OCI-LY1 (cell line): ENCODE results near the gene GNAO1.

Source experiments
- H2AFZ ChIP-seq: fragments of 200-600 bp; sonication (generic), shearing (Covaris generic); 2 replicates; pipeline ENCODE4 v1.6.0; 2014; ENCODE audit warnings: antibody characterized with exemption, mild to moderate bottlenecking, low read length
- H3F3A ChIP-seq: fragments of 200-600 bp; sonication (generic), shearing (Covaris generic); 2 replicates; pipeline ENCODE4 v1.6.0; 2014; ENCODE audit warnings: mild to moderate bottlenecking, antibody characterized with exemption, low read length, moderate library complexity; ENCODE audit not compliant: insufficient read depth
- H3K27ac ChIP-seq: fragments of 200-600 bp; sonication (generic); 2 replicates; pipeline ENCODE4 v1.5.1; 2014; ENCODE audit warnings: low read length, mixed run types, mild to moderate bottlenecking, low read depth; ENCODE audit not compliant: poor library complexity, severe bottlenecking
- H3K27me3 ChIP-seq: fragments of 200-600 bp; sonication (generic); 2 replicates; pipeline ENCODE4 v1.6.0; 2014; ENCODE audit warnings: antibody characterized with exemption, mild to moderate bottlenecking, low read length, moderate library complexity; ENCODE audit not compliant: insufficient read depth
- H3K36me3 ChIP-seq: fragments of 200-600 bp; sonication (generic); 2 replicates; pipeline ENCODE4 v1.6.1; 2014; ENCODE audit warnings: mild to moderate bottlenecking, antibody characterized with exemption, low read length, moderate library complexity, mixed read lengths; ENCODE audit not compliant: insufficient read depth
- H3K4me1 ChIP-seq: fragments of 200-600 bp; sonication (generic); 2 replicates; pipeline ENCODE4 v1.5.1; 2014; ENCODE audit warnings: mild to moderate bottlenecking, low read length, moderate library complexity; ENCODE audit not compliant: insufficient read depth, severe bottlenecking
- H3K4me2 ChIP-seq: fragments of 200-600 bp; sonication (generic), shearing (Covaris generic); 2 replicates; pipeline ENCODE4 v1.6.1; 2014; ENCODE audit warnings: low read length
- H3K4me3 ChIP-seq: fragments of 200-600 bp; sonication (generic); 2 replicates; pipeline ENCODE4 v1.5.1; 2014; ENCODE audit warnings: low read length, low read depth, mild to moderate bottlenecking, mixed read lengths; ENCODE audit not compliant: poor library complexity, severe bottlenecking
- H3K79me2 ChIP-seq: fragments of 200-600 bp; shearing (Covaris generic); 2 replicates; pipeline ENCODE4 v1.6.1; 2016; ENCODE audit warnings: mixed run types, low read length, mixed read lengths; ENCODE audit not compliant: insufficient read depth
- H3K9ac ChIP-seq: fragments of 200-600 bp; sonication (generic), shearing (Covaris generic); 2 replicates; pipeline ENCODE4 v1.6.1; 2014; ENCODE audit warnings: mild to moderate bottlenecking, low read length, mixed read lengths
- H3K9me2 ChIP-seq: fragments of 200-600 bp; sonication (generic), shearing (Covaris generic); 2 replicates; pipeline ENCODE4 v1.6.1; 2014; ENCODE audit warnings: low read depth, mild to moderate bottlenecking, low read length, mixed read lengths
- H3K9me3 ChIP-seq: fragments of 200-600 bp; shearing (Covaris generic); 2 replicates; pipeline ENCODE4 v1.6.1; 2014; ENCODE audit warnings: low read length, mixed read lengths
- H4K20me1 ChIP-seq: fragments of 200-600 bp; sonication (generic), shearing (Covaris generic); 2 replicates; pipeline ENCODE4 v1.6.0; 2016; ENCODE audit warnings: mild to moderate bottlenecking, low read length; ENCODE audit not compliant: insufficient read depth
- EZH2 ChIP-seq: fragments of 200-600 bp; sonication (generic), shearing (Covaris generic); IDR thresholded peaks from 2 replicates; pipeline ENCODE4 v1.8.0; 2017; ENCODE audit warnings: borderline replicate concordance, mixed run types, mild to moderate bottlenecking, antibody characterized with exemption, low read length, moderate library complexity, mixed read lengths
- TF ChIP-seq, protein P1 (sequence below): fragments of 200-600 bp; sonication (generic), shearing (Covaris generic); IDR thresholded peaks from 2 replicates; pipeline ENCODE4 v1.5.1; 2017; ENCODE audit warnings: mild to moderate bottlenecking, antibody characterized with exemption, low read length, moderate library complexity, mixed read lengths

GNAO1 gene

DNA sequence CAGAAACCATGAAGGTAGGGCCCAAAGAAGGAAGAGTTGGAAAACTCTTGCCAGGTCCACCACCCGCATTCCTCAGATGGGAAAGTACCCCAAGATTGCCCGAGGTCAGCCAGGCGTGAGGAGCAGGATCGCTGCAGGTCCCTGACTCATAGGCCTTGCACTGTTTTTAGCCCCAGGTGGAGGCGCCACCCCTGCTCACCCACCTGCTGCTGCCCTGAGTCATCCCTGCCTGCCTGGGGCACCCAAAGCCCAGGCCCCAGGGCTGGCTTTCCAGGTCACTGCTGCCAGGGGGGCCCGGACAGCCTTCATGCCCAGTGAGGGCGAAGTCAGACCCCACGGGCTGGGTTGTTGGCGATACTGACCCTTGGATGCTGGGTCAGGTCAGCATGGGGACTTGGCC, 133.1 kb downstream of the GNAO1 start:
- Histone ChIP-seq H3K9me2 (no peaks in the 10 kb centered on the region), H3K4me2 (no peak overlapping the region), H3K4me3 (no peak overlapping the region), H3K9ac (no peak overlapping the region), H3F3A (no peaks in the 10 kb centered on the region), H3K4me1 (no peaks in the 10 kb centered on the region), H3K9me3 (no peaks in the 10 kb centered on the region), H2AFZ (no peak overlapping the region), H3K27ac (no peak overlapping the region), H4K20me1 (no peaks in the 10 kb centered on the region), H3K79me2 (no peaks in the 10 kb centered on the region), H3K27me3 (no peaks in the 10 kb centered on the region; the same call in 1 of the 2 replicates), H3K36me3 (no peaks in the 10 kb centered on the region)
- TF ChIP-seq, protein P1, sequence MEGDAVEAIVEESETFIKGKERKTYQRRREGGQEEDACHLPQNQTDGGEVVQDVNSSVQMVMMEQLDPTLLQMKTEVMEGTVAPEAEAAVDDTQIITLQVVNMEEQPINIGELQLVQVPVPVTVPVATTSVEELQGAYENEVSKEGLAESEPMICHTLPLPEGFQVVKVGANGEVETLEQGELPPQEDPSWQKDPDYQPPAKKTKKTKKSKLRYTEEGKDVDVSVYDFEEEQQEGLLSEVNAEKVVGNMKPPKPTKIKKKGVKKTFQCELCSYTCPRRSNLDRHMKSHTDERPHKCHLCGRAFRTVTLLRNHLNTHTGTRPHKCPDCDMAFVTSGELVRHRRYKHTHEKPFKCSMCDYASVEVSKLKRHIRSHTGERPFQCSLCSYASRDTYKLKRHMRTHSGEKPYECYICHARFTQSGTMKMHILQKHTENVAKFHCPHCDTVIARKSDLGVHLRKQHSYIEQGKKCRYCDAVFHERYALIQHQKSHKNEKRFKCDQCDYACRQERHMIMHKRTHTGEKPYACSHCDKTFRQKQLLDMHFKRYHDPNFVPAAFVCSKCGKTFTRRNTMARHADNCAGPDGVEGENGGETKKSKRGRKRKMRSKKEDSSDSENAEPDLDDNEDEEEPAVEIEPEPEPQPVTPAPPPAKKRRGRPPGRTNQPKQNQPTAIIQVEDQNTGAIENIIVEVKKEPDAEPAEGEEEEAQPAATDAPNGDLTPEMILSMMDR: no peak
- no peak for TF ChIP-seq EZH2

DNA sequence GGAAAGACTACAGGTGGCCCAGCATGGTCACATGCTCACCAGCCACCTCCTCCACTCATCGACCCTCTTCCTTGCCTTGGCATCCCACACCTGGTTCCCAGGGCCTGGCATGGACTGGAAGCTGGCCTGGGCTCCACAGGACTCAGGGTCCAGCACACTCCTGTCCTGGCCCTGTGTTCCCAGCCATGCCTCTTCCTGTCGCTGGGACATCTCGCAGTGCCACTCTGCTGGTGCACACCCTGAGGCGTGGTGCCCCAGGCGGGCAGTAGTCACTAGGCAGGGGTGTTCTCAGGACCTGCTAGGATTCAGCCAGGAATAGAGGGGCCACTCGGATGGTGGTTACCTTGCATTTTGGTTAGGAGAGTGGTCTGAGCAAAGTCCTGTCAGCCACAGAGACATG, 134.7 kb downstream of the GNAO1 start:
- Histone ChIP-seq H3K4me1 (peaks cover 5% of the 10 kb centered on the region), H4K20me1 (no peaks in the 10 kb centered on the region), H3F3A (no peaks in the 10 kb centered on the region), H3K27me3 (no peaks in the 10 kb centered on the region; the same call in 1 of the 2 replicates), H3K27ac (no peak overlapping the region), H3K9ac (no peak overlapping the region), H3K4me3 (no peak overlapping the region), H3K9me2 (no peaks in the 10 kb centered on the region), H3K4me2 (no peak overlapping the region), H2AFZ (no peak overlapping the region), H3K79me2 (no peaks in the 10 kb centered on the region), H3K9me3 (no peaks in the 10 kb centered on the region), H3K36me3 (no peaks in the 10 kb centered on the region)
- TF ChIP-seq, protein P1: no peak
- TF ChIP-seq EZH2: no peak

DNA sequence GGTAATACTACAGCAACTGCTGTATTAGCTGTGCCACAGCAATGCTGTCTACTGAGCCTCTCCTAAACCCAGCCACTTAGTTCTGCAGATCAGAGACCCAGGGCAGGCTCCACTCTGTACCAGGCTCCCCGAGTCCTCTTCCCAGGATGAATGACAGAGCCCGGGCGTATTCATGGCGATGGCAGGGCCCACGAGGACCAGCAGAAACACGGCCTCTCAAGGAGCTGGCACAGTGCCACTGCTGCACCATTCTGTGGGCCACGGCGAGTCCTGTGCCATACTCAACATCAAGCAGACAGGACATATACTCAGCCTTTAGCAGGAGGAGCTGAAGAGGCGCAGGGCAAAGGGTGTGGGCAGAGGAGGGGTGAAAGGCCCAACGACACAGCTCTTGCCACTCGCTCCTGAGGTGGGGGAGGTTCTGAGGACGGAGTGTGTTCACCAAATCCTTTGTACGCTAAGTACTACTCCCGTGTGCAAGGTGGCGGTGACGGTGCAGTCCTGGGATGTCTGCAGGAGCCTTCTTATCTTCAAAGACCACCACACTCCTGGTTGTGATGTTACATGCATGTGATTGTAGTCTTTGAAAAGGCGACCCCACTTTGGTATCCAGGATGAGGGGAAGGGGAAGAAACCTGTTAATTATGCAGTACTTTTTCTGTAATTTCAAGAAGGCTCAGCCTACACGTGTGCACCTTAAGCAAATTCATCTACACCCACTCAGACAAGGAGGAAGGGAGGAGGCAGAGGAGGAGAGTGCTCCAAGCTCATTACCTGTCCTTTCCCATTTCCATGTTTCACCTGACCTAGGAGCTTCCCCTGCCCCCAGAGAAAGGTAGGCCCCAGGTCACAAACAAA, 136.0 kb downstream of the GNAO1 start:
- Histone ChIP-seq H4K20me1 (no peaks in the 10 kb centered on the region), H3K9me3 (no peaks in the 10 kb centered on the region), H3K4me1 (peaks cover 5% of the 10 kb centered on the region), H3K9me2 (no peaks in the 10 kb centered on the region), H3K4me3 (no peak overlapping the region), H3K4me2 (no peak overlapping the region), H3K27me3 (no peaks in the 10 kb centered on the region), H3K36me3 (no peaks in the 10 kb centered on the region), H3K79me2 (no peaks in the 10 kb centered on the region), H3K27ac (no peak overlapping the region), H3F3A (no peaks in the 10 kb centered on the region), H2AFZ (no peak overlapping the region), H3K9ac (no peak overlapping the region)
- TF ChIP-seq, protein P1: no peak
- no peak for TF ChIP-seq EZH2
